Measurements from ENCODE around the gene ZNF775.
A peak's percentile ranks its signal among the peaks of the same experiment; 100 is the strongest.

The ZNF775 gene

DNA sequence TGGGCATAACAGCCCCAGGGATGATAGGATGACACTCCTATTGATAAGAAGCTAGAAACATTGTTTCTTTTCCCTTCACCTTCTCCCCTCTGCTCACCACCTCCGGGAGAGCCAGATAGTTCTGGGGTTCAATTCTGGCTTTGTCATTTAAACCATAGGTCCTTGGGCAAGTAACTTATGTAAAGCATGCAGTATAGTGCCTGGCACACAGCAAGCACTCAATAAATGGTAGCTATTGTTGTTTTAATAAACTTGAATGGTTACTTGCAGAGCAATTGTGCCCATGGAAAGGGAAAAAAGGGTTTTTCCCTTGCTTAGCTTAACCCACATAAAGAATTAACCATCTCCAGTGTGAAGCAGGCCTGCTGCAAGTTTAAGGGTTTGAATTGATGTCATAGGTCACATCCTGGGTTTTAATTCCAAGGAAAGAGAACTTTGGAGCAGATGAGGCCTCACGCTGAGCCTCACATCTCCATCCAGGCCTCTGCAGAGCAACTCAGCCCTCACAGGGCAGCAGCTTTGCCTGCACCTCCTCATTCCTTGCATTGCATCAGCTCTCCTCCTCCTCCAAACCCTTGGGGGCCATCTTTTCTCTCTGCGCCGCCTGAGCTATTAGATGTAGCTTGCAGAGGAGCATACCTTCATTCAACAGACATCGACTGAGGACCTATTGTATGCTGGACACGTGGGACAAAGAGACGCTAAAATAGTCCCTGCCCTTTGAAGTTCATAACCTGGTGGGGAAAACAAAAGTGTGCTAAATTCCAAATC lies 22.9 kb downstream of the ZNF775 start:
- Histone ChIP-seq H3K9me3 (ENCODE audit: control insufficient read depth, insufficient read depth, low read length) (no peaks in the 10 kb centered on the region), H3K9ac (ENCODE audit: low read depth, low read length) (peak overlapping the region; percentile 37; the same call in 1 of the 2 replicates), H3K4me1 (ENCODE audit: insufficient read depth, low read length) (peaks cover 62% of the 10 kb centered on the region), H3K36me3 (ENCODE audit: insufficient read depth, low read length) (no peaks in the 10 kb centered on the region)

GRCh38 chr7:150402671-150403321 lies 23.7 kb downstream of the ZNF775 start:
- H3K4me1 ChIP-seq (ENCODE audit: insufficient read depth, low read length): peaks cover 64% of the 10 kb centered on the region
- H3K9ac ChIP-seq (ENCODE audit: low read depth, low read length): peak overlapping the region; percentile 37; the same call in 1 of the 2 replicates
- H3K36me3 ChIP-seq (ENCODE audit: insufficient read depth, low read length): no peaks in the 10 kb centered on the region
- no peaks in the 10 kb centered on the region for H3K9me3 ChIP-seq (ENCODE audit: control insufficient read depth, insufficient read depth, low read length)

- H3K36me3 ChIP-seq (ENCODE audit: insufficient read depth, low read length): no peaks in the 10 kb centered on the region
- H3K4me1 ChIP-seq (ENCODE audit: insufficient read depth, low read length): peaks cover 64% of the 10 kb centered on the region
- H3K9me3 ChIP-seq (ENCODE audit: control insufficient read depth, insufficient read depth, low read length): no peaks in the 10 kb centered on the region
- H3K9ac ChIP-seq (ENCODE audit: low read depth, low read length): peak overlapping the region; percentile 69; the same call in 1 of the 2 replicates
These were observed 24.4 kb downstream of the ZNF775 start for GRCh38 chr7:150403376-150404171.

- peak overlapping the region; percentile 69 for H3K9ac ChIP-seq (ENCODE audit: low read depth, low read length)
- H3K4me1 ChIP-seq (ENCODE audit: insufficient read depth, low read length): peaks cover 57% of the 10 kb centered on the region
- no peaks in the 10 kb centered on the region for H3K36me3 ChIP-seq (ENCODE audit: insufficient read depth, low read length)
- H3K9me3 ChIP-seq (ENCODE audit: control insufficient read depth, insufficient read depth, low read length): no peaks in the 10 kb centered on the region
These were observed 25.2 kb downstream of the ZNF775 start for GRCh38 chr7:150404172-150404804.

GRCh38 chr7:150404805-150405583 lies 25.9 kb downstream of the ZNF775 start:
- H3K4me1 ChIP-seq (ENCODE audit: insufficient read depth, low read length): peaks cover 50% of the 10 kb centered on the region
- H3K36me3 ChIP-seq (ENCODE audit: insufficient read depth, low read length): no peaks in the 10 kb centered on the region
- H3K9me3 ChIP-seq (ENCODE audit: control insufficient read depth, insufficient read depth, low read length): no peaks in the 10 kb centered on the region
- peak overlapping the region; percentile 69 for H3K9ac ChIP-seq (ENCODE audit: low read depth, low read length)

DNA sequence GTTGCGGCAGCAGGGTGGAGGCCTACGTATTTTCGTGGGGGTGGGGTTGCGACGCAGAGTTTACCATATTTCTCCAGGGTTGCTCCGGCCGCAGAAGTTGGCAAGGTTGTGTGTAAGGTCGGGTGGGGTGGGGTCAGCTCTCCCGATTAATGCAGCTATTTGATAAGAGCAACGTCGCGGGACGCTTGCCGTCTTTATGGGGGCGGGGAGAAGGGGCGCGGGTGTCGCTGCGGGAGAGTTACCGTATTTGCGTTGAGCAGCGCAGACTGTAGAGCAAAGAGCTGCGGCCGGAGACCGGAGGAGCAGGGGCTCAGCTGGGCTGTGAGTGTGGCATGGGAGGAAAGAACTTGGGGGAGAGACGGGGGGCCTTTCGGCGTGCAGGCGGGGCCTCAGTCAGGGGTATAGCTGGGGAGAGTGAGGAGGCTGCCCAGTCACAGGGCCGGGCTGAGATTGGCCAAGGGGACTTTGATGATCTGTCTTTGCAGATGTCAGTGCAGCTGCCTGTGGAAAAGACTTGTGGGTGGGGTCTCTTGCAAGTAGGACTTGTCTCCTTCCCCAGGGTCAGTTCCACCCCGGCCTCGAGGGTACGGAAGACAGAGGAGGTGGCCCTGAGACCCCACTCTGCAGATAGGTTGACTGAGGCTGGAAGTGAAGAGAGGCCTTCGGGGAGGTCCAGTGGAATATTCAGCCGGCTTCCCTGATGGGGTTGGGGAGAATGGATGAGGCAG lies 26.6 kb downstream of the ZNF775 start:
- peak overlapping the region; percentile 69 for H3K9ac ChIP-seq (ENCODE audit: low read depth, low read length)
- H3K4me1 ChIP-seq (ENCODE audit: insufficient read depth, low read length): peaks cover 42% of the 10 kb centered on the region
- H3K9me3 ChIP-seq (ENCODE audit: control insufficient read depth, insufficient read depth, low read length): no peaks in the 10 kb centered on the region
- peaks cover 5% of the 10 kb centered on the region; the same call in 1 of the 2 replicates for H3K36me3 ChIP-seq (ENCODE audit: insufficient read depth, low read length)

GRCh38 chr7:150406312-150406566 lies 27.1 kb downstream of the ZNF775 start:
- Histone ChIP-seq H3K4me1 (ENCODE audit: insufficient read depth, low read length) (peaks cover 37% of the 10 kb centered on the region), H3K9ac (ENCODE audit: low read depth, low read length) (peak overlapping the region; percentile 69; the same call in 1 of the 2 replicates), H3K36me3 (ENCODE audit: insufficient read depth, low read length) (peaks cover 5% of the 10 kb centered on the region; the same call in 1 of the 2 replicates), H3K9me3 (ENCODE audit: control insufficient read depth, insufficient read depth, low read length) (no peaks in the 10 kb centered on the region)

- Histone ChIP-seq H3K36me3 (ENCODE audit: insufficient read depth, low read length) (peaks cover 5% of the 10 kb centered on the region; the same call in 1 of the 2 replicates), H3K4me1 (ENCODE audit: insufficient read depth, low read length) (peaks cover 33% of the 10 kb centered on the region), H3K9me3 (ENCODE audit: control insufficient read depth, insufficient read depth, low read length) (no peaks in the 10 kb centered on the region), H3K9ac (ENCODE audit: low read depth, low read length) (0 out of 2 replicates have a peak overlapping the region, but pooled peaks have one; percentile 17)
These were observed 27.7 kb downstream of the ZNF775 start for GRCh38 chr7:150406567-150407421.

DNA sequence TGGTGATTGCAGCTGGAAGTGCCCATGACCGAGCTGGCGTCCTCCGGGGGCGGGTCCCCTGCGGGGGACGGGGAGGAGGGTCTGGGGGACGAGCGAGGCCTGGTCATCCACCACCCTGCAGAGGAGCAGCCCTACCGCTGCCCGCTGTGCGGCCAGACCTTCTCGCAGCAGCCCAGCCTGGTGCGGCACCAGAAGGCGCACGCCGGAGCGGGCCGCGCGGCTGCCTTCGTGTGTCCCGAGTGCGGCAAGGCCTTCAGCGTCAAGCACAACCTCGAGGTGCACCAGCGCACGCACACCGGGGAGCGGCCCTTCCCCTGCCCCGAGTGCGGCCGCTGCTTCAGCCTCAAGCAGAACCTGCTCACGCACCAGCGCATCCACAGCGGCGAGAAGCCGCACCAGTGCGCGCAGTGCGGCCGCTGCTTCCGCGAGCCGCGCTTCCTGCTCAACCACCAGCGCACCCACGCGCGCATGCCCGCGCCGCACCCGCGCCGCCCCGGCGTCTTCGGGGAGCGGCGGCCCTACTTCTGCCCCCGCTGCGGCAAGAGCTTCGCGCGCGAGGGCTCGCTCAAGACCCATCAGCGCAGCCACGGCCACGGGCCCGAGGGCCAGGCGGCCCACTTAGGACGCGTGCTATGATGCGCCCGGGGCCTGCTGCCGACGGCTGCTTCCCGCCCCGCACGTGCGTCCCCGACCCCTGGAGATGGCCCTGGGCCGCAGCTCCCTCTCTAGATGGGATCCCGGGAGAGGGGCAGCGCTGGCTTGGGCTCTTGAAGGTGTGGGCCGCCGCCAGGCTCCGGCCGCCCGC lies 28.7 kb downstream of the ZNF775 start:
- H3K9ac ChIP-seq (ENCODE audit: low read depth, low read length): no peak overlapping the region
- peaks cover 5% of the 10 kb centered on the region; the same call in 1 of the 2 replicates for H3K36me3 ChIP-seq (ENCODE audit: insufficient read depth, low read length)
- H3K9me3 ChIP-seq (ENCODE audit: control insufficient read depth, insufficient read depth, low read length): no peaks in the 10 kb centered on the region
- H3K4me1 ChIP-seq (ENCODE audit: insufficient read depth, low read length): peaks cover 28% of the 10 kb centered on the region

- no peaks in the 10 kb centered on the region for H3K9me3 ChIP-seq (ENCODE audit: control insufficient read depth, insufficient read depth, low read length)
- H3K36me3 ChIP-seq (ENCODE audit: insufficient read depth, low read length): peaks cover 5% of the 10 kb centered on the region; the same call in 1 of the 2 replicates
- H3K9ac ChIP-seq (ENCODE audit: low read depth, low read length): no peak overlapping the region
- H3K4me1 ChIP-seq (ENCODE audit: insufficient read depth, low read length): peaks cover 19% of the 10 kb centered on the region
These were observed 29.5 kb downstream of the ZNF775 start for GRCh38 chr7:150408393-150409299.

All from ES-I3 (cell line).